ENCODE data around the gene MGA. TPM values are rescaled to one million over a fixed set of nuclear protein-coding genes. Genes with fewer than 3 reads are reported as not detected.
A peak's percentile ranks its signal among the peaks of the same experiment; 100 is the strongest.

The MGA gene
- total RNA-seq, 1 experiment from 2014 or later: 35.9 TPM

GRCh38 chr15:41658689-41659088, 1.5 kb upstream of the MGA start (continued):
- TF ChIP-seq, protein P1, sequence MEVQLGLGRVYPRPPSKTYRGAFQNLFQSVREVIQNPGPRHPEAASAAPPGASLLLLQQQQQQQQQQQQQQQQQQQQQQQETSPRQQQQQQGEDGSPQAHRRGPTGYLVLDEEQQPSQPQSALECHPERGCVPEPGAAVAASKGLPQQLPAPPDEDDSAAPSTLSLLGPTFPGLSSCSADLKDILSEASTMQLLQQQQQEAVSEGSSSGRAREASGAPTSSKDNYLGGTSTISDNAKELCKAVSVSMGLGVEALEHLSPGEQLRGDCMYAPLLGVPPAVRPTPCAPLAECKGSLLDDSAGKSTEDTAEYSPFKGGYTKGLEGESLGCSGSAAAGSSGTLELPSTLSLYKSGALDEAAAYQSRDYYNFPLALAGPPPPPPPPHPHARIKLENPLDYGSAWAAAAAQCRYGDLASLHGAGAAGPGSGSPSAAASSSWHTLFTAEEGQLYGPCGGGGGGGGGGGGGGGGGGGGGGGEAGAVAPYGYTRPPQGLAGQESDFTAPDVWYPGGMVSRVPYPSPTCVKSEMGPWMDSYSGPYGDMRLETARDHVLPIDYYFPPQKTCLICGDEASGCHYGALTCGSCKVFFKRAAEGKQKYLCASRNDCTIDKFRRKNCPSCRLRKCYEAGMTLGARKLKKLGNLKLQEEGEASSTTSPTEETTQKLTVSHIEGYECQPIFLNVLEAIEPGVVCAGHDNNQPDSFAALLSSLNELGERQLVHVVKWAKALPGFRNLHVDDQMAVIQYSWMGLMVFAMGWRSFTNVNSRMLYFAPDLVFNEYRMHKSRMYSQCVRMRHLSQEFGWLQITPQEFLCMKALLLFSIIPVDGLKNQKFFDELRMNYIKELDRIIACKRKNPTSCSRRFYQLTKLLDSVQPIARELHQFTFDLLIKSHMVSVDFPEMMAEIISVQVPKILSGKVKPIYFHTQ (CRISPR knock-in tag; IDR thresholded peaks at IDR 0.05): no peak
- TF ChIP-seq, protein P2, sequence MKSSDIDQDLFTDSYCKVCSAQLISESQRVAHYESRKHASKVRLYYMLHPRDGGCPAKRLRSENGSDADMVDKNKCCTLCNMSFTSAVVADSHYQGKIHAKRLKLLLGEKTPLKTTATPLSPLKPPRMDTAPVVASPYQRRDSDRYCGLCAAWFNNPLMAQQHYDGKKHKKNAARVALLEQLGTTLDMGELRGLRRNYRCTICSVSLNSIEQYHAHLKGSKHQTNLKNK (CRISPR knock-in tag; IDR thresholded peaks at IDR 0.05): no peak
- TF ChIP-seq IRF1 (CRISPR knock-in tag; IDR thresholded peaks at IDR 0.05) (no peak), ZNF121 (CRISPR knock-in tag; IDR thresholded peaks at IDR 0.05) (no peak), ERG (CRISPR knock-in tag; IDR thresholded peaks at IDR 0.05) (no peak), TP53 (CRISPR knock-in tag; IDR thresholded peaks at IDR 0.05) (no peak), CBFB (CRISPR knock-in tag; IDR thresholded peaks at IDR 0.05; ENCODE audit: low read depth) (no peak), ZNF416 (CRISPR knock-in tag; IDR thresholded peaks at IDR 0.05) (no peak), ZNF281 (CRISPR knock-in tag; IDR thresholded peaks at IDR 0.05) (no peak), ETV6 (CRISPR knock-in tag; IDR thresholded peaks at IDR 0.05) (no peak)
- TF ChIP-seq, protein P3, sequence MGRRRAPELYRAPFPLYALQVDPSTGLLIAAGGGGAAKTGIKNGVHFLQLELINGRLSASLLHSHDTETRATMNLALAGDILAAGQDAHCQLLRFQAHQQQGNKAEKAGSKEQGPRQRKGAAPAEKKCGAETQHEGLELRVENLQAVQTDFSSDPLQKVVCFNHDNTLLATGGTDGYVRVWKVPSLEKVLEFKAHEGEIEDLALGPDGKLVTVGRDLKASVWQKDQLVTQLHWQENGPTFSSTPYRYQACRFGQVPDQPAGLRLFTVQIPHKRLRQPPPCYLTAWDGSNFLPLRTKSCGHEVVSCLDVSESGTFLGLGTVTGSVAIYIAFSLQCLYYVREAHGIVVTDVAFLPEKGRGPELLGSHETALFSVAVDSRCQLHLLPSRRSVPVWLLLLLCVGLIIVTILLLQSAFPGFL (CRISPR knock-in tag; IDR thresholded peaks at IDR 0.05; ENCODE audit: borderline replicate concordance): no peak
- TF ChIP-seq, protein P4, sequence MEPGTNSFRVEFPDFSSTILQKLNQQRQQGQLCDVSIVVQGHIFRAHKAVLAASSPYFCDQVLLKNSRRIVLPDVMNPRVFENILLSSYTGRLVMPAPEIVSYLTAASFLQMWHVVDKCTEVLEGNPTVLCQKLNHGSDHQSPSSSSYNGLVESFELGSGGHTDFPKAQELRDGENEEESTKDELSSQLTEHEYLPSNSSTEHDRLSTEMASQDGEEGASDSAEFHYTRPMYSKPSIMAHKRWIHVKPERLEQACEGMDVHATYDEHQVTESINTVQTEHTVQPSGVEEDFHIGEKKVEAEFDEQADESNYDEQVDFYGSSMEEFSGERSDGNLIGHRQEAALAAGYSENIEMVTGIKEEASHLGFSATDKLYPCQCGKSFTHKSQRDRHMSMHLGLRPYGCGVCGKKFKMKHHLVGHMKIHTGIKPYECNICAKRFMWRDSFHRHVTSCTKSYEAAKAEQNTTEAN (CRISPR knock-in tag; IDR thresholded peaks at IDR 0.05): no peak

GRCh38 chr15:41659190-41659589, 1.0 kb upstream of the MGA start:
- no peak overlapping the region for H3K27ac Mint-ChIP-seq
- no peak for ATAC-seq
- CTCF ChIA-PET: interaction anchor here (1.0 to 3.3 kb wide), 2 partner anchors 37 to 56 kb away, joined by 3 to 22 read pairs; no protein-coding TSS in a partner anchor
- no peaks in the 10 kb centered on the region for H3K36me3 Mint-ChIP-seq
- DNase-seq (ENCODE audit: low spot score): no peak
- POLR2A ChIA-PET: no interaction called here
- H3K4me3 Mint-ChIP-seq: peak overlapping the region; percentile 83
- H3K9me3 Mint-ChIP-seq: no peaks in the 10 kb centered on the region
- H3K27me3 Mint-ChIP-seq (ENCODE audit: low read depth): peaks cover 45% of the 10 kb centered on the region
- peaks cover 23% of the 10 kb centered on the region for H3K4me1 Mint-ChIP-seq
- TF ChIP-seq, protein P5, sequence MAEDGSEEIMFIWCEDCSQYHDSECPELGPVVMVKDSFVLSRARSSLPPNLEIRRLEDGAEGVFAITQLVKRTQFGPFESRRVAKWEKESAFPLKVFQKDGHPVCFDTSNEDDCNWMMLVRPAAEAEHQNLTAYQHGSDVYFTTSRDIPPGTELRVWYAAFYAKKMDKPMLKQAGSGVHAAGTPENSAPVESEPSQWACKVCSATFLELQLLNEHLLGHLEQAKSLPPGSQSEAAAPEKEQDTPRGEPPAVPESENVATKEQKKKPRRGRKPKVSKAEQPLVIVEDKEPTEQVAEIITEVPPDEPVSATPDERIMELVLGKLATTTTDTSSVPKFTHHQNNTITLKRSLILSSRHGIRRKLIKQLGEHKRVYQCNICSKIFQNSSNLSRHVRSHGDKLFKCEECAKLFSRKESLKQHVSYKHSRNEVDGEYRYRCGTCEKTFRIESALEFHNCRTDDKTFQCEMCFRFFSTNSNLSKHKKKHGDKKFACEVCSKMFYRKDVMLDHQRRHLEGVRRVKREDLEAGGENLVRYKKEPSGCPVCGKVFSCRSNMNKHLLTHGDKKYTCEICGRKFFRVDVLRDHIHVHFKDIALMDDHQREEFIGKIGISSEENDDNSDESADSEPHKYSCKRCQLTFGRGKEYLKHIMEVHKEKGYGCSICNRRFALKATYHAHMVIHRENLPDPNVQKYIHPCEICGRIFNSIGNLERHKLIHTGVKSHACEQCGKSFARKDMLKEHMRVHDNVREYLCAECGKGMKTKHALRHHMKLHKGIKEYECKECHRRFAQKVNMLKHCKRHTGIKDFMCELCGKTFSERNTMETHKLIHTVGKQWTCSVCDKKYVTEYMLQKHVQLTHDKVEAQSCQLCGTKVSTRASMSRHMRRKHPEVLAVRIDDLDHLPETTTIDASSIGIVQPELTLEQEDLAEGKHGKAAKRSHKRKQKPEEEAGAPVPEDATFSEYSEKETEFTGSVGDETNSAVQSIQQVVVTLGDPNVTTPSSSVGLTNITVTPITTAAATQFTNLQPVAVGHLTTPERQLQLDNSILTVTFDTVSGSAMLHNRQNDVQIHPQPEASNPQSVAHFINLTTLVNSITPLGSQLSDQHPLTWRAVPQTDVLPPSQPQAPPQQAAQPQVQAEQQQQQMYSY (CRISPR knock-in tag; IDR thresholded peaks at IDR 0.05): no peak
- no peak for TF ChIP-seq CBFB (CRISPR knock-in tag; IDR thresholded peaks at IDR 0.05; ENCODE audit: low read depth)

Data from WTC11 (cell line).